ENCODE results near the gene CDC42SE2. TPM values are rescaled to one million over a fixed set of nuclear protein-coding genes. Genes with fewer than 3 reads are reported as not detected.

Gene CDC42SE2
- total RNA-seq, 4 donors from 2014 or later: 25.2 to 38.7 (median 30.1) TPM

DNA sequence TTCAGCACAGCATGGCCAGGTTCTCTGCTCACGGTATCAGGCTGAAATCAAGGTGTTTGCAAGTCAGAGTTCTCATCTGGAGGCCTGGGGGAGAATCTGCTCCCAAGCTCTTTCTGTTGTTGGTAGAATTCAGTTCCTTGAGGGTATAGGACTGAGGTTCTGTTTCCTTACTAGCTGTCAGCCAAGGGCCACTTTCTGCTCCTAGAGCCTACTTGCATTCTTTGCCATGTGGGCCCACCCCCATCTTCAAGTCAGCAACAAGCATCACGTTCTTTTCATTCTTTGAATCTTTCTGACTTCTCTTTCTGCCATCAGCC lies 7.4 kb upstream of the CDC42SE2 start:
- TF ChIP-seq EP300 (IDR thresholded peaks at IDR 0.05) (no peak), POLR2A (IDR thresholded peaks at IDR 0.05) (no peak), POLR2AphosphoS5 (IDR thresholded peaks at IDR 0.05) (no peak)
- TF ChIP-seq, protein P1, sequence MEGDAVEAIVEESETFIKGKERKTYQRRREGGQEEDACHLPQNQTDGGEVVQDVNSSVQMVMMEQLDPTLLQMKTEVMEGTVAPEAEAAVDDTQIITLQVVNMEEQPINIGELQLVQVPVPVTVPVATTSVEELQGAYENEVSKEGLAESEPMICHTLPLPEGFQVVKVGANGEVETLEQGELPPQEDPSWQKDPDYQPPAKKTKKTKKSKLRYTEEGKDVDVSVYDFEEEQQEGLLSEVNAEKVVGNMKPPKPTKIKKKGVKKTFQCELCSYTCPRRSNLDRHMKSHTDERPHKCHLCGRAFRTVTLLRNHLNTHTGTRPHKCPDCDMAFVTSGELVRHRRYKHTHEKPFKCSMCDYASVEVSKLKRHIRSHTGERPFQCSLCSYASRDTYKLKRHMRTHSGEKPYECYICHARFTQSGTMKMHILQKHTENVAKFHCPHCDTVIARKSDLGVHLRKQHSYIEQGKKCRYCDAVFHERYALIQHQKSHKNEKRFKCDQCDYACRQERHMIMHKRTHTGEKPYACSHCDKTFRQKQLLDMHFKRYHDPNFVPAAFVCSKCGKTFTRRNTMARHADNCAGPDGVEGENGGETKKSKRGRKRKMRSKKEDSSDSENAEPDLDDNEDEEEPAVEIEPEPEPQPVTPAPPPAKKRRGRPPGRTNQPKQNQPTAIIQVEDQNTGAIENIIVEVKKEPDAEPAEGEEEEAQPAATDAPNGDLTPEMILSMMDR (IDR thresholded peaks at IDR 0.05): no peak
- no peak overlapping the region for H3K27ac ChIP-seq
- H3K36me3 ChIP-seq: no peaks in the 10 kb centered on the region
- H3K9me3 ChIP-seq: no peaks in the 10 kb centered on the region
- no peak for ATAC-seq
- no peaks in the 10 kb centered on the region for H3K27me3 ChIP-seq
- H3K4me1 ChIP-seq: no peaks in the 10 kb centered on the region
- no peak overlapping the region for H3K4me3 ChIP-seq
- WGBS, 2 donors (ENCODE audit: low coverage in 1 of 2): 93 to 100% methylated on average over 1 to 2 of the region's 2 CpGs

DNA sequence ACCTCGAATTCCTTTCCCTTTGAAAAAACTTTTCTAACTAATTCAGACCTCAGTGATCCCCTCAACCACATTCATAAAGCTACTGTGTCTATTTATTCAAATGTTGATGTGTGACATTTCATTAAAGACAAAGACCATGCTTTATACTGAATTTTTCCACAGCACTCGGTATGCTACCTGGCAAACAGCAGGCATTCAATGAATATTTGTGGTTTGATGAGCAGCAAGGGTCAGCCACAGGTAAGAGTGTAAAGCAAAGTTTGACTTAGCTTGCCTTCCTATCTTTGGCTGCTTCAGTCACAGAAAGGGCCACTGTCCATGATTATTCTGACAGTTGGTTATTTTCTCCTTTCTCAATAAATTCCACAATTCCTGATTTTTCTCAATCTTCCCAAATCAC lies 5.1 kb upstream of the CDC42SE2 start:
- Histone ChIP-seq H3K4me3 (no peak overlapping the region), H3K4me1 (peaks cover 0 to 11% (median 0%) of the 10 kb centered on the region in 3 donors), H3K27me3 (no peaks in the 10 kb centered on the region), H3K9me3 (no peaks in the 10 kb centered on the region), H3K36me3 (no peaks in the 10 kb centered on the region), H3K27ac (no peak overlapping the region)
- ATAC-seq: no peak
- WGBS, 2 donors (ENCODE audit: low coverage in 1 of 2): 68 to 92% methylated on average over 1 to 2 of the region's 2 CpGs
- TF ChIP-seq, protein P1 (IDR thresholded peaks at IDR 0.05): no peak

DNA sequence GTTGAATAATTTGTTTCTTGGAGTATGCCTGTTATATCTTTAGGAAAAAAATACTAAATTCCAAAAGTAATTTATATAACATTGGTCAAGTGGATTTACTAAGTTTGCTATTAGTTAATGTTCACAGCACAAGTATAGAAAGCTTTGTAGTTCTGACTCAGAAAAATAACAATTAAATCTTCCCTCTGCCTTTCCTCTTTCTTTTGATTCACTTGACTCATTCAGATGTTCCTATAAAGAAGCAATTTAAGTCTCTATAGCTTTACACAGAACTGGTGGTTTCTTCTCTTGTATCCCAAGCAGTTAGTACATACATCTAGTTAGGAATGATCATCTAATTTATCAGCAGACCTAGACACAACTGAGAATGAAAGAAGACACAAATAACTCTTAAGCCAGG lies 4.5 kb upstream of the CDC42SE2 start:
- H3K4me1 ChIP-seq: peaks cover 0 to 11% (median 0%) of the 10 kb centered on the region in 3 donors
- H3K36me3 ChIP-seq: no peaks in the 10 kb centered on the region
- no peak overlapping the region for H3K27ac ChIP-seq
- H3K4me3 ChIP-seq: no peak overlapping the region
- H3K9me3 ChIP-seq: no peaks in the 10 kb centered on the region
- H3K27me3 ChIP-seq: no peaks in the 10 kb centered on the region
- TF ChIP-seq, protein P1 (IDR thresholded peaks at IDR 0.05): no peak
- TF ChIP-seq POLR2AphosphoS5 (IDR thresholded peaks at IDR 0.05): no peak
- no peak for TF ChIP-seq EP300 (IDR thresholded peaks at IDR 0.05)
- no peak for TF ChIP-seq POLR2A (IDR thresholded peaks at IDR 0.05)
- ATAC-seq: no peak

DNA sequence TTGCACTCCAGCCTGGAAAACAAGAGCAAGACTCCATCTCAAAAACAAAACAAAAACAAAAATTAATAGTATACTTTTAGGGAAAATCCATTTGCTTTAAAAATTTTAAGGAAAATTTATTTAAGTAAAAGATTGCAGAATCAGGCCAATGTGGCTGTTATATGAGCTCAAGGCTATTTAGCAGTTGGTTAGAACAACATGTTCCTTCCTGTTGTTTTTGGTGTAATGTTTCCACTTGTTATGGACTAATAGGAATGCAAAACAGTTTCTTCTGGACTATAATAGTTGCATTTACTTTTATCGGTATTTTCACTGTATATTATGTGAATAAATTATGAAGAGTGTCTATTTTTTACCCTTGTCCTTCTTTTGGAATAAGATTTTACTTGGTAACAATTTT lies 3.0 kb upstream of the CDC42SE2 start:
- WGBS, 2 donors (ENCODE audit: low coverage in 1 of 2): 55 to 83% methylated on average over 1 of the region's 1 CpG
- Histone ChIP-seq H3K27ac (no peak overlapping the region), H3K4me1 (peaks cover 0 to 23% (median 0%) of the 10 kb centered on the region in 3 donors), H3K9me3 (no peaks in the 10 kb centered on the region), H3K36me3 (no peaks in the 10 kb centered on the region), H3K4me3 (no peak overlapping the region), H3K27me3 (no peaks in the 10 kb centered on the region)
- no peak for ATAC-seq
- TF ChIP-seq POLR2A (IDR thresholded peaks at IDR 0.05): no peak
- TF ChIP-seq POLR2AphosphoS5 (IDR thresholded peaks at IDR 0.05): no peak
- TF ChIP-seq, protein P1 (IDR thresholded peaks at IDR 0.05): no peak
- TF ChIP-seq EP300 (IDR thresholded peaks at IDR 0.05): no peak

DNA sequence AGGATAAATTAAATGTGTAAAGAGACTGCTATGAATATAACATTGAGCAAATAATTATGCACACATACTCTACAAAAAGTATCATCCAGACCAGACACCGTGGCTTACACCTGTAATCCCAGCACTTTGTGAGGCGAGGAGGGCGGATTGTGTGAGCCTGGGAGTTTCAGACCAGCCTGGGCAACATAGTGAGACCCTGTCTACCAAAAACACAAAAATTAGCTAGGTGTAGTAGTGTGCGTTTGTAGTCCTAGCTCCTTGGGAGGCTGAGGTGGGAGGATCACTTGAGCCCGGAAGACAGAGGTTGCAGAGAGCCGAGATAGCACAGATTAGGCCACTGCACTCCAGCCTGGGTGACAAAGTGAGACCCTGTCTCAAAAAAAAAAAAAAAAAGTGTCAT lies 2.4 kb upstream of the CDC42SE2 start:
- H3K4me1 ChIP-seq: peaks cover 0 to 29% (median 0%) of the 10 kb centered on the region in 3 donors
- 92 to 100% methylated on average over 5 to 6 of the region's 6 CpGs for WGBS, 2 donors (ENCODE audit: low coverage in 1 of 2)
- ATAC-seq: no peak
- no peak overlapping the region for H3K4me3 ChIP-seq
- no peaks in the 10 kb centered on the region for H3K36me3 ChIP-seq
- no peaks in the 10 kb centered on the region for H3K27me3 ChIP-seq
- H3K27ac ChIP-seq: no peak overlapping the region
- TF ChIP-seq POLR2A (IDR thresholded peaks at IDR 0.05) (no peak), EP300 (IDR thresholded peaks at IDR 0.05) (no peak), POLR2AphosphoS5 (IDR thresholded peaks at IDR 0.05) (no peak)
- TF ChIP-seq, protein P1 (IDR thresholded peaks at IDR 0.05): no peak
- no peaks in the 10 kb centered on the region for H3K9me3 ChIP-seq
